Measurements from ENCODE around the gene MAF. TPM values are rescaled to one million over a fixed set of nuclear protein-coding genes. Genes with fewer than 3 reads are reported as not detected.

Gene MAF
- total RNA-seq, 2 donors from 2014 or later, result 12.3 to 21.1 TPM

DNA sequence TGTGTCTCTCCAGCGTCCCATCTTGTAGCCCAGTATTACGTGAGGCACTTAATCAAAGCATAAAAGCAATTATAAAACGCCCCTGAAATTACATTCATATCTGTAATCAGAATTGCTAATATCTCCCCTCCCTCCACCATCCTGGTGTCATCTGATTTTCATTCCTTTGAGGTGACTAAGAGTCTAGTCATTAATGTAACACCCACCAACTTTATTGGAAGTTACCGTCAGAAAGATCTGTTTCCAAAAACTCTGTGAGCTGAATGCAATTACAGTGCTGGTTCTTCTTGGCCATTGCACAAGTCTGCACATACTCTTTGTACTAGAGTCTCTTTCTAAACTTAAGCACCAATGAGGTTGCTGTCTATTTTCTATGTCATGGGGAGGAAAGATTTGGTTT lies 12.5 kb upstream of the MAF start:
- Histone ChIP-seq H3K9ac (ENCODE audit: low read depth in 2 of 2, low read length in 2 of 2) (no peak overlapping the region), H3K4me3 (no peak overlapping the region), H3K36me3 (no peaks in the 10 kb centered on the region), H3K4me1 (no peaks in the 10 kb centered on the region), H3K9me3 (no peaks in the 10 kb centered on the region), H3K27me3 (no peaks in the 10 kb centered on the region), H3K27ac (no peak overlapping the region)
- intact Hi-C loops (cut with DNase I), result no loop called here
- TF ChIP-seq, protein P1, sequence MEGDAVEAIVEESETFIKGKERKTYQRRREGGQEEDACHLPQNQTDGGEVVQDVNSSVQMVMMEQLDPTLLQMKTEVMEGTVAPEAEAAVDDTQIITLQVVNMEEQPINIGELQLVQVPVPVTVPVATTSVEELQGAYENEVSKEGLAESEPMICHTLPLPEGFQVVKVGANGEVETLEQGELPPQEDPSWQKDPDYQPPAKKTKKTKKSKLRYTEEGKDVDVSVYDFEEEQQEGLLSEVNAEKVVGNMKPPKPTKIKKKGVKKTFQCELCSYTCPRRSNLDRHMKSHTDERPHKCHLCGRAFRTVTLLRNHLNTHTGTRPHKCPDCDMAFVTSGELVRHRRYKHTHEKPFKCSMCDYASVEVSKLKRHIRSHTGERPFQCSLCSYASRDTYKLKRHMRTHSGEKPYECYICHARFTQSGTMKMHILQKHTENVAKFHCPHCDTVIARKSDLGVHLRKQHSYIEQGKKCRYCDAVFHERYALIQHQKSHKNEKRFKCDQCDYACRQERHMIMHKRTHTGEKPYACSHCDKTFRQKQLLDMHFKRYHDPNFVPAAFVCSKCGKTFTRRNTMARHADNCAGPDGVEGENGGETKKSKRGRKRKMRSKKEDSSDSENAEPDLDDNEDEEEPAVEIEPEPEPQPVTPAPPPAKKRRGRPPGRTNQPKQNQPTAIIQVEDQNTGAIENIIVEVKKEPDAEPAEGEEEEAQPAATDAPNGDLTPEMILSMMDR (IDR thresholded peaks at IDR 0.05), result no peak
- DNase-seq, result no peak

DNA sequence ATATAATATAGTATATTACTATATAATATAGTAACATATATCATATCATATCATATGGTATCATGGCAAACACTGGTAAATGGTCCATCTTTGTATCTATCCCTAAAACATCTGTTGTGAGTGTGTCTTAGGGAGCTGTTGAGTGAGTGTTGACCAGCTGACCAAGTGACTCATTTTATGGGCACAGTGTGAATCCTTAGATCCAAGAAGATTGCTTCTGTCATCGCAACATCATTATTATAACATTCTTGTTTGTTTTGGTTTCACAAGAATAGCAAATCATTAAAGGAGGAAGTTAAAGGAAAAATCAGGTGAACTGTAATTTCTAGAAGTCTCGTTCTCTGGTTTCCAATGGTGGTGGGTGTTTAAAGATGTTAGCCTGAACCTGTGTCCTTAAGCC lies 11.7 kb upstream of the MAF start:
- Histone ChIP-seq H3K9me3 (no peaks in the 10 kb centered on the region), H3K9ac (ENCODE audit: low read depth in 2 of 2, low read length in 2 of 2) (no peak overlapping the region), H3K4me3 (no peak overlapping the region), H3K27ac (no peak overlapping the region), H3K27me3 (no peaks in the 10 kb centered on the region), H3K36me3 (no peaks in the 10 kb centered on the region), H3K4me1 (no peaks in the 10 kb centered on the region)
- intact Hi-C loops (cut with DNase I), result no loop called here
- TF ChIP-seq, protein P1 (IDR thresholded peaks at IDR 0.05), result no peak
- no peak for DNase-seq

DNA sequence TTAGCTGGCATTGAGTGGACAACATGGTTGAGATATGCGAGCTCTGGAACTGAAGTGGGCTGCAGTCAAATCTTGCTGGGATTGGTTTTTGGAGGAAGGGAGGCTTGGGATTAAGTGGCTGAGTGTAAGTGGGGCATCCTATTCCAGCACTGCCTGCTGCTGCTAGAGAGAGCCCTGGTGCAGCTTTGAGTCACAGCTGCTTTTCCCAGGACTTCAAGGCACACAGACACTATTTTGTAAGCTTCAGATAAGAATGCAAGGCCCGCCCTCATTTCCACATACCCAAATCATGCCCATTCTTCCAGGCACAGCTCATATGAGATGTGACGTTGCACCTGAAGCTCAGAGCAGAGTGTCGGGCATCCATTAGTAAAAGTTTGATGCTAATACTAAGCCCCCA lies 10.2 kb upstream of the MAF start:
- intact Hi-C loops (cut with DNase I), result no loop called here
- no peak overlapping the region for H3K27ac ChIP-seq

DNA sequence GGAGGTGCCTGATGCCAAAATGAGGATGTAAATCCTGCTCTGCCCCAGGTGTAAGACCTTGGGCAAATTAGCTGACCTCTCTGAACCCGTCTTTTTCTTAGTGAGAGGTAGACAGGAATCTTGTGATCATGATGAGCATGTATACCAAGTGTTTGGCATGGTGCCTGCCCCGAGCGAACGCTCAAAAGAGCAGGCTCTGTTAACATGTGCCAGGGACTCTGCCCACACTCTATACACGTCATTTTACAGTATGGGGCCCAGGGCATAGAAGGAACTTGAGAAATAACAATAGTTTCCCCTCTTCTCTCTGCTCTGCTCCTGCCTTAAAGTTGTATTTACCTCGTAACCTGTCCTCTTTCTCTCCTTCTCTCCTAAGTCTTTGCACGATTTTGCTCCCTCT lies 9.3 kb upstream of the MAF start:
- no peaks in the 10 kb centered on the region for H3K4me1 ChIP-seq
- H3K9me3 ChIP-seq, result no peaks in the 10 kb centered on the region
- H3K9ac ChIP-seq (ENCODE audit: low read depth in 2 of 2, low read length in 2 of 2), result no peak overlapping the region
- intact Hi-C loops (cut with DNase I), result loop anchor here (10.0 kb wide), 3 partner anchors 165 to 1105 kb away; no protein-coding TSS in a partner anchor
- no peak for DNase-seq
- no peaks in the 10 kb centered on the region for H3K27me3 ChIP-seq
- no peak overlapping the region for H3K27ac ChIP-seq
- no peaks in the 10 kb centered on the region for H3K36me3 ChIP-seq
- H3K4me3 ChIP-seq, result no peak overlapping the region
- TF ChIP-seq, protein P1 (IDR thresholded peaks at IDR 0.05), result no peak

More for the DNA sequence above, 10.2 kb upstream of the MAF start:
- Histone ChIP-seq H3K36me3 (no peaks in the 10 kb centered on the region), H3K9ac (ENCODE audit: low read depth in 2 of 2, low read length in 2 of 2) (no peak overlapping the region), H3K4me1 (no peaks in the 10 kb centered on the region), H3K9me3 (no peaks in the 10 kb centered on the region), H3K27me3 (no peaks in the 10 kb centered on the region), H3K4me3 (no peak overlapping the region)
- DNase-seq, result no peak
- TF ChIP-seq, protein P1 (IDR thresholded peaks at IDR 0.05), result no peak

DNA sequence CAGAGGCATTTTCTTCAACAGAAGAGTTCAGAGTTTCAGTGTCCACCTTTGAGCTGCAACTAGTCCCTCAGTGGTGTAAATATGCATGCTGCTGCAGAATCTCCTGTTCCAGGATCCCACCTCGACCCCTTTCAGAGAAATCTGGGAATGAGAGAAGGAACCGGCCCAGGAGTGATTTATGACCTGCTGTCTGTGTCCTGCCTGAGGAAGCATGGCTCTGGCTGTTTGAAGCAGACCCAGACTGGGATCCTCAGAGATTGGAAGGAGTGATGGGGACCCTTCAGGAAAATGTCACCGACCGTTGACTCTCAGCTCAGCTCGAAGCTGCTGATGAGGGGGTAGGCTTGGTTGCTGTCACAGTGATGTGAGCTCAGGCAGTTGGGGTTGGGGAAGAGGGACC lies 8.4 kb upstream of the MAF start:
- intact Hi-C loops (cut with DNase I), result loop anchor here (10.0 kb wide), 3 partner anchors 166 to 1104 kb away; no protein-coding TSS in a partner anchor
- Histone ChIP-seq H3K36me3 (no peaks in the 10 kb centered on the region), H3K4me3 (no peak overlapping the region), H3K27ac (no peak overlapping the region), H3K27me3 (no peaks in the 10 kb centered on the region), H3K4me1 (no peaks in the 10 kb centered on the region), H3K9ac (ENCODE audit: low read depth in 2 of 2, low read length in 2 of 2) (no peak overlapping the region), H3K9me3 (no peaks in the 10 kb centered on the region)
- TF ChIP-seq, protein P1 (IDR thresholded peaks at IDR 0.05), result no peak
- no peak for DNase-seq
